Measurements from ENCODE around the gene PXDN.

The PXDN gene

GRCh38 chr2:1588051-1588977 is 156.0 kb downstream of the PXDN start:
- no peaks in the 10 kb centered on the region for H3K79me2 ChIP-seq (ENCODE audit: low read length)
- H3K36me3 ChIP-seq (replicated peaks; ENCODE audit: insufficient read depth, low read length), result no peaks in the 10 kb centered on the region
- no peaks in the 10 kb centered on the region for H3F3A ChIP-seq (ENCODE audit: insufficient read depth, low read length)
- no peak for TF ChIP-seq CTCF (IDR thresholded peaks at IDR 0.05; ENCODE audit: low read length)
- no peak for TF ChIP-seq EZH2phosphoT487 (IDR thresholded peaks at IDR 0.05; ENCODE audit: low read length)
- TF ChIP-seq EZH2 (optimal IDR thresholded peaks at IDR 0.05; ENCODE audit: low read depth, low read length), result no peak
- H3K9me3 ChIP-seq (replicated peaks; ENCODE audit: insufficient read depth, low read length), result no peaks in the 10 kb centered on the region
- no peak overlapping the region for H3K9ac ChIP-seq (ENCODE audit: low read length)
- no peak overlapping the region for H3K4me3 ChIP-seq (ENCODE audit: low read length)
- H3K27me3 ChIP-seq (replicated peaks; ENCODE audit: insufficient read depth, low read length), result no peaks in the 10 kb centered on the region
- H3K4me1 ChIP-seq (ENCODE audit: low read length), result no peaks in the 10 kb centered on the region
- H3K4me2 ChIP-seq (ENCODE audit: low read depth, low read length), result no peak overlapping the region
- H2AFZ ChIP-seq (ENCODE audit: low read length), result no peak overlapping the region
- no peaks in the 10 kb centered on the region for H3K9me2 ChIP-seq (replicated peaks; ENCODE audit: insufficient read depth, low read length)
- no peak overlapping the region for H3K27ac ChIP-seq (ENCODE audit: low read length)
- DNase-seq, result no peak
- H4K20me1 ChIP-seq (ENCODE audit: insufficient read depth, low read length), result no peaks in the 10 kb centered on the region

DNA sequence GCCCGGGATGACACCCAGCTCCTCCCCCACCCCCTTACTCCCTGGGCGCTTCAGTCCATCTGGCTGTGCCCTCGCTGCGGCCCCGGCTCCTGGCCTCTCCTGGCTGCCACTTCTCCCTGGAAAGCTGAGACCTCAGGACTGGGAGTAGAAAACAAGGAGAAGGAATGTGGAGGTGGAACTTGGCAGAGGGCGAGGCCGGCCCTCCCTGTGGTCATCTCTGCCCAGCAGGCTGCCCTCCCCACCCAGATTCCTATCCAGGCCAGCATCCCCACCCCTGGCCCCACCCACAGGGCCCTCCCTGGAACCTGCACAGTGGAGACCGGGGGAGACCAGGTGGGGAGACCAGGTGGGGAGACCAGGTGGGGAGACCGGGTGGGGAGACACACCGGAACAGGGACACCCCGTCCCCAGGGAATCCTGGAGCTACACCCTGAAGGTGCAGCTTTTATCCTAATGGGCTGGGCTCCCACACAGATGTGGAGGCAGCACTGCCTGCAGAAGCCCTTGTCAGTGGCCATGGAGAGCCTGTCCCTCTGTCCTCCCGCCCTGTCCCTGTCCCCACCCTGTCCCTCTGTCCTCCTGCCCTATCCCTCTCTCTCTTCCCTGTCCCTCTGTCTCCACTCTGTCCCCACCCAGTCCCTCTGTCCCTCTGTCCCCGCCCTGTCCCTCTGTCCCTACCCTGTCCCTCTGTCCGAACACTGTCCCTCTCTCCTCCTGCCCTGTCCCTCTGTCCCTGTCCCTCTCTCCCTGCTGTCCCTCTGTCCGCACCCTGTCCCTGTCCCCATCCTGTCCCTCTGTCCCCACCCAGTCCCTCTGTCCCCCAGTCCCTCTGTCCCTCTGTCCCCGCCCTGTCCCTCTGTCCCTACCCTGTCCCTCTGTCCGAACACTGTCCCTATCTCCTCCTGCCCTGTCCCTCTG is 157.1 kb downstream of the PXDN start:
- Histone ChIP-seq H3K4me3 (ENCODE audit: low read length) (no peak overlapping the region), H3K27me3 (replicated peaks; ENCODE audit: insufficient read depth, low read length) (no peaks in the 10 kb centered on the region), H3K9me2 (replicated peaks; ENCODE audit: insufficient read depth, low read length) (no peaks in the 10 kb centered on the region), H3K36me3 (replicated peaks; ENCODE audit: insufficient read depth, low read length) (no peaks in the 10 kb centered on the region), H3K27ac (ENCODE audit: low read length) (no peak overlapping the region), H3F3A (ENCODE audit: insufficient read depth, low read length) (no peaks in the 10 kb centered on the region), H3K4me2 (ENCODE audit: low read depth, low read length) (no peak overlapping the region), H3K9me3 (replicated peaks; ENCODE audit: insufficient read depth, low read length) (no peaks in the 10 kb centered on the region), H3K9ac (ENCODE audit: low read length) (no peak overlapping the region), H3K4me1 (ENCODE audit: low read length) (no peaks in the 10 kb centered on the region), H2AFZ (ENCODE audit: low read length) (no peak overlapping the region), H3K79me2 (ENCODE audit: low read length) (no peaks in the 10 kb centered on the region), H4K20me1 (ENCODE audit: insufficient read depth, low read length) (no peaks in the 10 kb centered on the region)
- TF ChIP-seq EZH2phosphoT487 (IDR thresholded peaks at IDR 0.05; ENCODE audit: low read length) (no peak), CTCF (IDR thresholded peaks at IDR 0.05; ENCODE audit: low read length) (no peak), EZH2 (optimal IDR thresholded peaks at IDR 0.05; ENCODE audit: low read depth, low read length) (no peak)
- no peak for DNase-seq

GRCh38 chr2:1586251-1586922 is 157.9 kb downstream of the PXDN start:
- H3K36me3 ChIP-seq (replicated peaks; ENCODE audit: insufficient read depth, low read length), result no peaks in the 10 kb centered on the region
- H3K79me2 ChIP-seq (ENCODE audit: low read length), result no peaks in the 10 kb centered on the region
- no peaks in the 10 kb centered on the region for H3K27me3 ChIP-seq (replicated peaks; ENCODE audit: insufficient read depth, low read length)
- H3F3A ChIP-seq (ENCODE audit: insufficient read depth, low read length), result no peaks in the 10 kb centered on the region
- DNase-seq, result no peak
- H3K4me2 ChIP-seq (ENCODE audit: low read depth, low read length), result no peak overlapping the region
- no peaks in the 10 kb centered on the region for H3K9me3 ChIP-seq (replicated peaks; ENCODE audit: insufficient read depth, low read length)
- H3K9me2 ChIP-seq (replicated peaks; ENCODE audit: insufficient read depth, low read length), result no peaks in the 10 kb centered on the region
- H3K27ac ChIP-seq (ENCODE audit: low read length), result no peak overlapping the region
- no peak overlapping the region for H3K9ac ChIP-seq (ENCODE audit: low read length)
- no peak overlapping the region for H2AFZ ChIP-seq (ENCODE audit: low read length)
- no peaks in the 10 kb centered on the region for H3K4me1 ChIP-seq (ENCODE audit: low read length)
- H3K4me3 ChIP-seq (ENCODE audit: low read length), result no peak overlapping the region
- no peaks in the 10 kb centered on the region for H4K20me1 ChIP-seq (ENCODE audit: insufficient read depth, low read length)
- TF ChIP-seq EZH2phosphoT487 (IDR thresholded peaks at IDR 0.05; ENCODE audit: low read length) (no peak), EZH2 (optimal IDR thresholded peaks at IDR 0.05; ENCODE audit: low read depth, low read length) (no peak), CTCF (IDR thresholded peaks at IDR 0.05; ENCODE audit: low read length) (no peak)

Measured in MM.1S (cell line).